ENCODE data around the gene SMIM35.

DNA sequence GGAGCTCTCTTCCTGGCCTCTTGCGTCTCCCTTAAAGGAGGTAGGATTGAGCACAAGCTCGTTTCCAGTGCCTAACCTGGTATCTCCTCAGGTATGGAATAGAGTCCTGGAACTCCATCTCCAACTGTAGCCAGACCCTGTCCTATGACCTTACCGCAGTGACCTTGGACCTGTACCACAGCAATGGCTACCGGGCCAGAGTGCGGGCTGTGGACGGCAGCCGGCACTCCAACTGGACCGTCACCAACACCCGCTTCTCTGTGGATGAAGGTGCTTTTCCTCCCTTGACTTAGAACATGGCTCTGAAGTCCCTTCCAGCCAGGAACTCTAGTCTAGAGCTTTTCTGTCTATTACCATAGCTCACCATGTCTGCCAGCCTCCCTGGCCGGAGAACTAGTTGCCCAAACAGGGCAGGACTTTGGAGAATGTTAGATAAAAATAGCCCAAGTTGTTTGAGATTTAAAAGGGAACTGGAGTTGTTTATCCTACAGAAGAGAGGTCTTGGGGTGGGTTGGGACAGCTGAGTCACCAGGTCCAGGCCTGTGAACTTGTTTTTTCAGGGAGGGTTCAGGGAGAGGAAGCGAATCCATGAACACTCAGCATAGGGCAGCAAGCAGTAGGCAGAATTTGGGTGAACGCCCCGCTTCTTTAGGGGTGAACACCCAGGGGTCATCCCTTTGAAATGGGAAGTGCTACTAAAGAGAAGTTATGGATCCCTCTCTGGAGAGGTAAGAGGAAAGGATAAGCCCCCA is 97.2 kb downstream of the SMIM35 start:
- TF ChIP-seq CTCF (IDR thresholded peaks at IDR 0.05; ENCODE audit: low read length) = no peak
- TF ChIP-seq EZH2 (IDR thresholded peaks at IDR 0.05; ENCODE audit: borderline replicate concordance, low read length) = no peak
